ENCODE data around the gene LRRC71.
"Not testable (repeated sequence)": the region's sequence is repeated elsewhere in the genome, so short reads cannot be mapped to it uniquely, and the experiment has no call there.

The LRRC71 gene

DNA sequence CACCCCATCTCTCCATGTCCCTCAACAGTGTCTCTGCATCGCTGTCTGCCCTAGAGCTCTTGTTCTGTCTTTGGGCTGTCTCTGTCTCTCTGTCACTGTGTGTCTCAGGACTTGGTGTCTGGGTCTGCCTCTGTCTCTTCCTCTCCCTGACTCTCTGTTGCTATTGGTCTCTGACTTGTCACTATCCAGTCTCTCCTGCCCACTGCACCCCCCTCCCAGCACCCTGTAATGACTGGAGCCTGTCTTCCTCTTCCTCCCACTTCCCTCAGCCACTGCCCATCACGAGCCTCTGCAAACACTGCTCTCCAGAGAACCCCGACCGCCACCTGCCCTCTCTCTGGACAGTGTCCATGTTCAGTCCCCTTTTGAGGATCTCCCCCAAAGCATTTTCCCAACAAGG lies 14.8 kb upstream of the LRRC71 start:
- DNase-seq = no peak

DNA sequence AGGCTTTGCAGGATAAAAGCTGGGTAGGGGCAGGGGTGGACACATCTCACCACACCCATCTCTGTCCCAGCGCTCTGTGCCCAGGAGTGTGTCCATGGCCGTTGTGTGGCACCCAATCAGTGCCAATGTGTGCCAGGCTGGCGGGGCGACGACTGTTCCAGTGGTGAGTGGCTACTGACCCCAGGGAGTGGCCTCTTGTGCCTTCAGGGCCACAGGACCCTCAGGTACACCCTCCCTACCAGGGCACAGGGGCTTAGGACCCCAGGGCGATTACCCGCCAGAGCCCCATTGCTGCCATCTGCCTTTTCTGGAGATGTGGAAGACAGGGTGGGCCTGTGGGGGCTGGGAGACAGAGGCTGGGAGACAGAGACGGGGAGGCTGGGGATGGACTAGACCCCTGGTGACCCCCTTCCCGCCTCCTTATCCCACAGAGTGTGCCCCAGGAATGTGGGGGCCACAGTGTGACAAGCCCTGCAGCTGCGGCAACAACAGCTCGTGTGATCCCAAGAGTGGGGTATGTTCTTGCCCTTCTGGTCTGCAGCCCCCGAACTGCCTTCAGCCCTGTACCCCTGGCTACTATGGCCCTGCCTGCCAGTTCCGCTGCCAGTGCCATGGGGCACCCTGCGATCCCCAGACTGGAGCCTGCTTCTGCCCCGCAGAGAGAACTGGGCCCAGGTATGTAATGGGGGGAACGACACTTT lies 14.1 kb upstream of the LRRC71 start:
- DNase-seq = no peak

DNA sequence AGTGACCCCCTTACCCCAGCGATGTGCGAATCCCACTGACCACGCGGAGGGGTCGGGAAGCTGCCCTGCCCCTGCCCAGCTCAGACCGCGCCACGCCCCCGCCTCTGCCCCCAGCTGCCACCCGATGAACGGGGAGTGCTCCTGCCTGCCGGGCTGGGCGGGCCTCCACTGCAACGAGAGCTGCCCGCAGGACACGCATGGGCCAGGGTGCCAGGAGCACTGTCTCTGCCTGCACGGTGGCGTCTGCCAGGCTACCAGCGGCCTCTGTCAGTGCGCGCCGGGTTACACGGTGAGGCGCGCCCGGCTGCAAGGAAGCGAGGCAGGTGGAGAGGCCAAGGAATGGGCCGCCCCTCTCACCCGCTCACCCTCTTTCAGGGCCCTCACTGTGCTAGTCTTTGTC lies 11.9 kb upstream of the LRRC71 start:
- no peak for DNase-seq

DNA sequence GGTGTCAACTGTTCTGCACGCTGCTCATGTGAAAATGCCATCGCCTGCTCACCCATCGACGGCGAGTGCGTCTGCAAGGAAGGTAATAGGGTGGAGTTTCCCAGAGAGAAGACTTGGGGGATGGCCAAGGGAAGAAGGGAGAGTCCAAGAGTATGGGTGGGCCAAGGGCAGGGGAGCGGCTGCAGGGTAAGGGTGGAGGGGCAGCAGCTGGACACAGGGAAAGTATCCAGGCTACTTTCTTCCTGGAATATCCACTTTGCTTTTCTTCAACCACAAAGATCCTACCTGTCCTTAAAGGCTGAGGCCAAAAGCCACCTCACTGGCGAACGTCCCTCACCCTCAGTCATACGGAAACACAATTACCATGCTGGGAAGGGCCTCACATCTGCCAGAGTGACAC lies 11.5 kb upstream of the LRRC71 start:
- no peak for DNase-seq

DNA sequence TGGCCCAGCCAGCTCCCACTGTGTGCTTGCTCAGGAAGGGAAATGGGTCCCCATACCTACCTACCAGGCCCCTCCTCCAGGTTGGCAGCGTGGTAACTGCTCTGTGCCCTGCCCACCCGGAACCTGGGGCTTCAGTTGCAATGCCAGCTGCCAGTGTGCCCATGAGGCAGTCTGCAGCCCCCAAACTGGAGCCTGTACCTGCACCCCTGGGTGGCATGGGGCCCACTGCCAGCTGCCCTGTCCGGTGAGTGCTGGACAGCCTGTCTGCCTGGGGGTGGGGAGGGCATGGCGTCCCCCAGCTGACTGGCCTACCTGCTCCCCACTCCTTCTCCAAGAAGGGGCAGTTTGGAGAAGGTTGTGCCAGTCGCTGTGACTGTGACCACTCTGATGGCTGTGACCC lies 10.8 kb upstream of the LRRC71 start:
- no peak for DNase-seq

DNA sequence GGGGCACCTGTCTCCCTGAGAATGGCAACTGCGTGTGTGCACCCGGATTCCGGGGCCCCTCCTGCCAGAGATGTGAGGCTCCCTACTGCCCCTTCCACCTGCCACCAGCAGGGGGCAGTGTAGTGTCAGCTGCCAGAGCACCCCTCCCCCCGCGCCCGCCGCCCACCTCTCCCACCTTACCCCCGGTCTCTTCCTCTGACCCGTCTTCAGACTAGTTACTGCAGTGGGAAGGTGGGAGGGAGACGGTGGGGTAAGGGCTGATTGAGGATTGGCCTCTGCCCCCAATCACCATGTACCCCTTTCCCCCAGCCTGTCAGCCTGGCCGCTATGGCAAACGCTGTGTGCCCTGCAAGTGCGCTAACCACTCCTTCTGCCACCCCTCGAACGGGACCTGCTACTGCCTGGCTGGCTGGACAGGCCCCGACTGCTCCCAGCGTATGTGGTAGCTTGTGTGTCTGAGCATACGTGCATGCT lies 10.1 kb upstream of the LRRC71 start:
- DNase-seq = peak; percentile 88

DNA sequence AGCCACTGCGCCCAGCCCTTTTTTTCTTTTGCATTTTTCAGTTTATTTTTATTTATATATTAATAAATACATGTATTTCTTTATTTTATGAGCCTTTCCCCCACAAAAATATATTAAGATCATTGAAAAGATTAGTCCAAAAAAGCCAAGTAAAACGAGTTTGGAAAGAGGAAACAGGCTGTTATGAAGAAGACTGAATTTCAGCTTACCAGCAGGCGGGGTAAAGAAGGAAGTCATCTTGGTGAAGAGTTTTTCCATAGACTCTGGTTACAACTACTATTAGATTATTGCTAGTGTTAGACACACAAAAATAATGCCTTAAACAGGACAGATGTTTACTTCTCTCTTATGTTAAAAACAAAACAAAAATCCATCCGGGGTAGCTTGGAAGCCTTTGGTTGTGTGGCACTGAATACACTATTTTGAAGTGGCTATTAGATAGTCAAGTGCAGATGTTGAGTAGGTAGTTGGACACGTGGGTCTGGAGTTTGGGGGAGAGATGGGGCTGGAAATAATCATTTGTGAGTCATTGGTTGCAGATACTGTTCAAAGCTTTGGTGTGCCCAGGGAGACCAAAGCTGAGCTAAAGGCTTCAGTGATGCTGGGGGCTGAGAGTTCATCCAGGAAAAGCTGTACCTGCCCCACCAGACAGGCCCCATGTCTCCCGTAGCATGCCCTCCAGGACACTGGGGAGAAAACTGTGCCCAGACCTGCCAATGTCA lies 8.7 kb upstream of the LRRC71 start:
- DNase-seq = no peak

DNA sequence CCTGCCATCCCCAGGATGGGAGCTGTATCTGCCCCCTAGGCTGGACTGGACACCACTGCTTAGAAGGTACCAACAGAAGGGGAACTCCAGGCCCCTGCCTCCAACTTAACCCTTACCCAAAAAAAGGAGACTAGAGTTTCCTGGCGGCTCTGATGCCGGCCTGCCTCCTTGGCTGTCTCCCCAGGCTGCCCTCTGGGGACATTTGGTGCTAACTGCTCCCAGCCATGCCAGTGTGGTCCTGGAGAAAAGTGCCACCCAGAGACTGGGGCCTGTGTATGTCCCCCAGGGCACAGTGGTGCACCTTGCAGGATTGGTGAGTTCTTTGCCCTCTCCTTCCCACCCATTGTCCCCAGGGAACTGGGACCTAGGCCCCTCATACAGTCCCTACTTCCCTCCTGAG lies 8.1 kb upstream of the LRRC71 start:
- no peak for DNase-seq

DNA sequence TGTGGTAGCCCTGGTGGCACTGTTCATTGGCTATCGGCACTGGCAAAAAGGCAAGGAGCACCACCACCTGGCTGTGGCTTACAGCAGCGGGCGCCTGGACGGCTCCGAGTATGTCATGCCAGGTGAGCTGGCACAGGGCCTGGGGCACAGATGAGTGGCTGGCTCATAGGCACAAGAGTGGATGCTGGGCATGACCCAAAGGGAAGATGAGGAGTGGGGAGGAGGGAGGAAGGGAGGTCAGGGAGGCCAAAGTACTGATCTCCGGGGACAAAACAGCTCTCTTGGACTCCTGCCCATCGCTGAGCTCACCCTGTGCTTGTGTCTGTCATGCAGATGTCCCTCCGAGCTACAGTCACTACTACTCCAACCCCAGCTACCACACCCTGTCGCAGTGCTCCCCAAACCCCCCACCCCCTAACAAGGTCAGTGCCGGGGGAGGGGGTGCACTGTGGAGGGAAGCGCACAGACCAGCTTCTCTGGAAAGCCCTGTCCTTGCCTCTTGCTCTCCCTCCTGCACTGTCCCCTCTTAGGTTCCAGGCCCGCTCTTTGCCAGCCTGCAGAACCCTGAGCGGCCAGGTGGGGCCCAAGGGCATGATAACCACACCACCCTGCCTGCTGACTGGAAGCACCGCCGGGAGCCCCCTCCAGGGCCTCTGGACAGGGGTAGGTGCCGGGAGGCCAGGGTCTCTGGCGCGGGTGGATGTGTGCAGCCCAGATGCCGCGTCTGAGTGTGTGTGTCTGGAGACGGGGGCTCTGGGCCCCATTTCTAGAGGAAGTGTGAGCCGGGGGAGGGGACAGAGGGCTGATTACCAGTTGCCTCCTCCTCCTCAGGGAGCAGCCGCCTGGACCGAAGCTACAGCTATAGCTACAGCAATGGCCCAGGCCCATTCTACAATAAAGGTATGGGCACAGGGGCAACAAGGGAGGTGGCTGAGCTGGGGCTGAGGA lies 7.3 kb upstream of the LRRC71 start:
- no peak for DNase-seq

DNA sequence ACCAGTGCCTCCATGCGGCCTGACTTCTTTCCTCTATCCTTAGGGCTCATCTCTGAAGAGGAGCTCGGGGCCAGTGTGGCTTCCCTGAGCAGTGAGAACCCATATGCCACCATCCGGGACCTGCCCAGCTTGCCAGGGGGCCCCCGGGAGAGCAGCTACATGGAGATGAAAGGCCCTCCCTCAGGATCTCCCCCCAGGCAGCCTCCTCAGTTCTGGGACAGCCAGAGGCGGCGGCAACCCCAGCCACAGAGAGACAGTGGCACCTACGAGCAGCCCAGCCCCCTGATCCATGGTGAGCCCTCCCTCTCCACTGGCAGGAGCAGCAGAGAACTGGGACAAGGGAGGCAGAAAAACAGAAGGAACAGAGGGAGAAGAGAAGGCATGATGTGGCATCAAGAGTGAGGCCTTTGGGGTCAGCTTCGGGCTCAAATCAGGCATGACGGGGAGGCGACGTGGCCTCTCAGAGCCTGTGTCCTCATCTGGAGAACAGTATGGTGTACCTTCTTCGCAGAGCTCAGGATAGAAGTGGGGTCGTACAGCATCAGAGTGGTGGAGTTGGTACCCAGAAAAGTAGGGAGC lies 6.5 kb upstream of the LRRC71 start:
- DNase-seq = no peak

DNA sequence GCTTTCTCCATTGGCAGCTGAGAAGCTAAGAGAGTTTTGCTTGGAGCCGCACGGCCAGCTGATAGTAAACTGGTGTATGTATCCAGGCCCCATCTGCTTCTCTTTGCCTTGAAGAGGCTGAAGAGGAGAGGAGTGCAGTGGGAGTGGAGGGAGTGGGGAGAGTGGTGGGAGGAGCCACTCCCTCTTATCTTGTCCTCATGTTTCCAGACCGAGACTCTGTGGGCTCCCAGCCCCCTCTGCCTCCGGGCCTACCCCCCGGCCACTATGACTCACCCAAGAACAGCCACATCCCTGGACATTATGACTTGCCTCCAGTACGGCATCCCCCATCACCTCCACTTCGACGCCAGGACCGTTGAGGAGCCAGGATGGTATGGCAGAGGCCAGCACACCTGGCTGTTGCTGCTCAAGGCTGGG lies 6.0 kb upstream of the LRRC71 start:
- no peak for DNase-seq

DNA sequence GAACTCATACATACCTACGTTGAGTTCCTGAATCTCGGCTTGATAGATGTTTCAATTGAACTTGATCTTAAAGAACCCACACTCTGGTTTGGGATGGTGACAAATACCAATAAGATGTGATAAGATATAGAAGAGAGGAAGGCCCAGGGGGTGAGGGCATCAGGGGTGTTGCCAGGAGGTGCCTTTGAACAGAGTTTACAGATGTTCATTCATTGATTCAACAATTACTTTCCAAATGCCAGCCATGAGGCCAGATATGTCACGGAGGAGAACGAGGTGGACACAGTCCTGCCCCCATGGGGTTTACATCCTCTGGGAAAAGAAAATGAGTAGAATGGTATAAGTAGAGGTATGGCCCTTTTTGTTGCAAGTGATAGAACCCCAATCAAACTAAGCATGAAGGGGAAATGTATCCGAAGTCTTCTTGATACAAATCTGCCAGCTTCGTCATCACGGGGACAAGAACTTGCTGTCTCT lies 659 bp downstream of the LRRC71 start:
- no peak for DNase-seq

DNA sequence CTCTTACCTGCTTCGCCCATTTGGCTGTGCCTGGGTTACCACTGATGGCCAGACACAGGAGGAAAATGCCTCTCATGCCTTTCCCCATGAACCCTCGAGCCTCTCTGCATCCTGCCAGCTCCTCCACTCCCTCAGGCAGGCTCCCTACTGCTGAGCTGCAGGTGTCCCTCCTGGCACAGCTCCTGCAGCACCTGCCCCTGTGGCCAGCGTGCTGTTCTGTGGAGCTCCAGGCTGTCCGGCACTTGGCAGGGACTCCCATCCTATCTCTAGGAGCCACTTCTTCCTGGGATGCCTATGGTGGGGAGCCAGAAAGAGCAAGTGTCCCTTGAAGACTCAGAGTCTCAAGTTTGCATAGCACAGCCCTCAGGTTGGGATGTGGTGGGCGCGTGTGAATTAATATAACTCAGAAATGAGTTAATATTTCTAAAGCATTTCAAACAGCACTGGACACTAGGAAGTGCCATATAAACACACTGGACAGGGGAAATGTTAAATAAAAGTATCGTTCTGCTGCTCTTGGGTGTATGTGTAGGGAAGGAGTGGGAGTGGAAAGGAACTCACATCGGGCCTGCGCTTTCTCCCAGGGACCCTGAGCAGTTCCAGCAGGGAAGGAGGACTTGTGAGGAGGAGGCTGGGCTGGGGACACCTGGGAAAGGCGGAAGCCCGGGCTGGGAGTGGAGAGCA lies 2.7 kb downstream of the LRRC71 start:
- no peak for DNase-seq

DNA sequence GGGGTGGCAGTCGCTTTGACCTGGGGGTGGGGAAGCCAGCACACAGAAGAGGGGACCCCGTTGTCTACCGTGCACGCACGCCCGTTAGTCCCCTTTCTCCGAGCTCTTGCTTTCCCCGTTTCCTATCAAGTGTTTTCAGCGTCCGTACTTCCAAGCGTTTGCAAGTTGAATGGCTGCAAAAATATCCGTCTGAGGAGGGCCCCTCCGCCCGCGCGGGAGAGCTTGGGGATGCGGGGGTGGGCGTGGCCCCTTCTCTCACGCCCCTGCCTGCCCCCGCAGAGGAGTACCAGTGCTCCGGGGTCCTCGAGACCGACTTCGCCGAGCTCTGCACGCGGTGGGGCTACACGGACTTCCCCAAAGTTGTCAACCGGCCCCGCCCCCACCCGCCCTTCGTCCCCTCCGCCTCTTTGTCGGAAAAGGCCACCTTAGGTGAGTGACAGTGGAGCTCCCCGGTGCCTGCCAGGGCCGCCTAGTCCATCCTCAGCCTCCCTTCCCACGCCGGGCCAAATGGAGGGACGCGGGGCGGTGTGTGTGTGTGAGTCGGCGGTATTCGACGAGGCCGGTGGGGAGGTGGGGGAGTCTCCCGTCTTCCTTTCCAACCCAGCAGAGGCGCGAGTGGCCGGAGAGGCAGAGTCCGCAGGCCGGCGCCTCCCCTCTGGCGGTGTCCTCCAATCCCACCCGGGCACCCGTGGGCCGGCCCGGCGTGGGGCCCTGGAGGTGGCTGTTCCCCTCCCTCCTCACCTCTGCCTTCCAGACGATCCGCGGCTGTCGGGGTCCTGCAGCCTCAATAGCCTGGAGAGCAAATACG lies 3.4 kb downstream of the LRRC71 start:
- DNase-seq = no peak

DNA sequence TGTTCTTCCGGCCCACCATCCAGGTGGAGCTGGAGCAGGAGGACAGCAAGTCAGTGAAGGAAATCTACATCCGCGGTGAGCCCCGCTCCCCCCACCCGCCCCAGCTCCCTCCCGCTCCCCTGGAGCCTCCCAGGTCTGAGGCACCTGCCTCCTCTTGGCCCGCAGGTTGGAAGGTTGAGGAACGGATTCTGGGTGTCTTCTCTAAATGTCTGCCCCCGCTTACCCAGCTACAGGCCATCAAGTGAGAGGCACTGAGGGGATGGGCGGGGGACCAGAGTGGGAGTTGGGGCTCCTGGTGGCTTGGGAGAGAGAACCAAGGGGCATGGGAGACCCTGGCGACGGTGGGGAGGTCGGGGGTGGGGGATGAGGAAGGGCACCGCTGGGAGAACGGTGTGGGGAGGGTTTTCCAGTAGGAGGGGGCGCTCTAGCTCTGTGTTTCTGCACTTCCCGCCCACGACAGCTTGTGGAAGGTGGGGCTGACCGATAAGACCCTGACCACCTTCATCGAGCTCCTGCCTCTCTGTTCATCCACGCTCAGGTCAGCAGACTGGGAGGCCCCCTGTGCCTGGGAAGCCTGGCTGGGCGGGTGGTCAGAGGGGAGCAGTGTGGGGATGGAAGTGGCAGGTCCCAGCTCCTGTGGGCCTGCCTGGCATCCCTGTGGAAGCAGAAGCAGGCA lies 4.2 kb downstream of the LRRC71 start:
- no peak for DNase-seq

DNA sequence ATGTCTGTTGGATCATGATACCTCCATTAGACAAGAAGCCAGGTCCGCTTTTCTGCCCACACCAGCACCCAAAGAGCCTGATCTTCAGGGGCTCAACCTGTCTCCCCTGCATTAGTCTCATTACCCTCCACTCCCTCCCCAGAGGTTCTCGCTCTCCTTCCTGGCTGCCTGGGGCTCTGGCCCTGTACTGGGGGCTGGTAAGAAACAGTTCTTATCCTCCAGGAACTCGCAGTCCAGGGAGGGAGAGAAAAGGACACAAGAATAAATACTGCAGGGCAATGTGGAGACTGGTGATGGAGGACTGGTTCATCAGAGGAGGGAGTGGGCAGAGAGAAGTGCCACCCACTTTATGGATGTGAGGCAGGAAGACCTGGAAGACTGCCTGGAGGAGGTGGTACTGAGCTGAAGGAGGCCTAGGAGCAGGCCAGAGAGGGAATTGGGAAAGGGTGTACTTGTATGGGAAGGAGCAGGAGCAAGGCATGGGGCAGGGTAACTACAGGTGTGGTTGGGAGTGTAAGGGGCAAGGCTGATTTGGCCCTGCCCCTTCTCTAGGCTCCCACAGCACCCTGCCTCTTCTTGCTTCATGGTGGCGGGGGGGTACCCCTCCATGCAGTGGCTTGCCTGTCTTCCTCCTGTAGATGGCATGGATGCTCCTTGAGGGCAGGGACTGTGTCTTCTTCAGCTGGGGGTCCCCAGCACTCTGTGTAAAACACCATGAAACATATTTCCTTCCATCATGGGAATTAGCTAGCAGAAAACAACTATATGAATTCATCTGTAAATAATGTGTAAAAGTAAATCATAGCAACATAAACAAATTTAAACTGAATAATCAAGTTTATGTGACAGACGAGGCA lies 5.0 kb downstream of the LRRC71 start:
- no peak for DNase-seq

DNA sequence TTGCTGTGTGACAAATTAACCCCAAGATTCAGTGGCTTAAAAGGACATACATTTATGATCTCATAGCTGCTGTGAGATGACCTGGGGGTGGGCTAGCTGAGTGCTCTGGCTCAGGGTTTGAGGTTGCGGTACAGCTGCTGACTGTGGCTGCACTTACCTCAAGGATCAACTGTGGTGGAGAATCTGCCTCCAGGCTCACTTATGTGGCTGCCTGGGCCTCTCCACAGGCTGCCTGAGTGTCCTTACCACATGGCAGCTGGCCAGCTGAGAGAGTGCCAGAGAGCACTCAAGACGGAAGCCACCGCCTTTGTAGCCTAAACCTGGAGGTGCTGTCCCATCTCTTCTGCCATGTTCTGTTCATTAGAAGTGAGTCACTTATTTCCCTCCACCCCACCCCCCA lies 5.7 kb downstream of the LRRC71 start:
- DNase-seq = peak; percentile 82

DNA sequence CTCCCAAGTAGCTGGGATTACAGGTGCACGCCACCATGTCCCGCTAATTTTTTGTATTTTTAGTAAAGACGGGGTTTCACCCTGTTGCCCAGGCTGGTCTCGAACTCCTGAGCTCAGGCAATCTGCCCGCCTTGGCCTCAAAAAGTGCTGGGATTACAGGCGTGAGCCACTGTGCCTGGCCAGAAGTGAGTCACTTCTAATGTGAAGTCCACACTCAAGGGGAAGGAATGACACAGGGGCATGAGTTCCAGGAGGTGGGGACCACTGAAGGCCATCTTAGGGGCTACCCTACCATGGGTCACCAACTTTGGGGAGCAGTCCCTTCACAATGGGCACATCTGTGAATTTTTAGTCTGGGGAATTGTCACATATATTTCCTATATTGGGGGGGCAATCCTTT lies 6.3 kb downstream of the LRRC71 start:
- DNase-seq = not testable (repeated sequence)

DNA sequence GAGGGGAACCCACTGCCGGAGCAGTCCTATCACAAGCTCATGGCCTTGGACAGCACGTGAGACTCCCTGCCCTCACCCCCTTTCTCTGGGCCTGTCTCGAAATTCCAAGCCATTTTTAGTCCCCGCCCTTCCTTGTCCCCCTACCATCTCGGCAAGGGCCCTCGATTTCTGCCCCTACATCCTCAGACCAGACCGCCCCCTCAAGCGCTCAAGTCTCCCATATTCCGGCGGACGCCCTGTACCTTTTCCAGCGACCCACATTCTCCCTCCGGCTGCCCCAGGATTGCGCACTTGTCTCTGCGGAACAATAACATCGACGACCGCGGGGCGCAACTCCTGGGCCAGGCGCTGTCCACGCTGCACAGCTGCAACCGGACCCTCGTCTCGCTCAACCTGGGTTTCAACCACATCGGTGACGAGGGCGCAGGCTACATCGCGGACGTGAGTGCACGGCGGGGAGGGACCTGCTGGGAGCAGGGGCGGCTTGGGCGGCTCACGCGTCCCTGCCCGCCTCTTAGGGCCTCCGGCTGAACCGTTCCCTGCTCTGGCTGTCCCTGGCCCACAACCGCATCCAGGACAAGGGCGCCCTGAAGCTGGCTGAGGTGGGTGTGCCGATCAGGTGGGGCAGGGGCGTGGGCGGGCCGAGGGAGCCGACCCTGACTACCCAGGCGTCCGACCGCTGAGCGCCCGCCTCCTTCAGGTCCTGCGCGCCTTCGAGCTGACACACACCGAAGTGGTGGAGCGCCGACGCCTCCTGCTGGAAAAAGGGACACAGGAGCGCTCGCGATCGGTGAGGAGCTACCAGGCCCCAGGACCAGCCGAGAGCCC lies 7.0 kb downstream of the LRRC71 start:
- DNase-seq = peak; percentile 86
